ENCODE measurements around the gene KISS1.

KISS1 gene

GRCh38 chr1:204206121-204206520, 9.8 kb upstream of the KISS1 start:
- TF ChIP-seq USF1 (IDR thresholded peaks at IDR 0.05) (no peak), TEAD4 (IDR thresholded peaks at IDR 0.05) (no peak), NFIC (IDR thresholded peaks at IDR 0.05) (no peak), TAF1 (IDR thresholded peaks at IDR 0.05; ENCODE audit: low read depth) (no peak), FOXM1 (IDR thresholded peaks at IDR 0.05; ENCODE audit: borderline replicate concordance, low read depth) (no peak), YY1 (IDR thresholded peaks at IDR 0.05; ENCODE audit: low read depth) (no peak)

GRCh38 chr1:204205486-204205885, 9.2 kb upstream of the KISS1 start:
- no peak for TF ChIP-seq FOXM1 (IDR thresholded peaks at IDR 0.05; ENCODE audit: borderline replicate concordance, low read depth)
- no peak for TF ChIP-seq CREB1 (IDR thresholded peaks at IDR 0.05; ENCODE audit: low read depth)
- no peak for TF ChIP-seq TCF12 (IDR thresholded peaks at IDR 0.05; ENCODE audit: low read depth)
- no peak for TF ChIP-seq TAF1 (IDR thresholded peaks at IDR 0.05; ENCODE audit: low read depth)
- no peak for TF ChIP-seq EGR1 (IDR thresholded peaks at IDR 0.05)
- no peak for TF ChIP-seq USF1 (IDR thresholded peaks at IDR 0.05)
- TF ChIP-seq CEBPB (IDR thresholded peaks at IDR 0.05): no peak
- TF ChIP-seq NFIC (IDR thresholded peaks at IDR 0.05): no peak
- TF ChIP-seq ZBTB7A (IDR thresholded peaks at IDR 0.05; ENCODE audit: low read depth): no peak

- TF ChIP-seq CREB1 (IDR thresholded peaks at IDR 0.05; ENCODE audit: low read depth) (no peak), MAX (IDR thresholded peaks at IDR 0.05) (no peak), ZBTB7A (IDR thresholded peaks at IDR 0.05; ENCODE audit: low read depth) (no peak), TEAD4 (IDR thresholded peaks at IDR 0.05) (no peak), CEBPB (IDR thresholded peaks at IDR 0.05) (no peak), EP300 (IDR thresholded peaks at IDR 0.05; ENCODE audit: borderline replicate concordance) (no peak), RAD21 (IDR thresholded peaks at IDR 0.05; ENCODE audit: low read depth) (no peak), REST (IDR thresholded peaks at IDR 0.05; ENCODE audit: low read depth) (no peak), FOXM1 (IDR thresholded peaks at IDR 0.05; ENCODE audit: borderline replicate concordance, low read depth) (no peak), YY1 (IDR thresholded peaks at IDR 0.05; ENCODE audit: low read depth) (no peak), TAF1 (IDR thresholded peaks at IDR 0.05; ENCODE audit: low read depth) (no peak)
Observed at GRCh38 chr1:204204944-204205343, 8.7 kb upstream of the KISS1 start.

GRCh38 chr1:204203206-204203767, 7.0 kb upstream of the KISS1 start:
- TF ChIP-seq YY1 (IDR thresholded peaks at IDR 0.05; ENCODE audit: low read depth): no peak

- TF ChIP-seq CEBPB (IDR thresholded peaks at IDR 0.05) (no peak), CREB1 (IDR thresholded peaks at IDR 0.05; ENCODE audit: low read depth) (no peak), USF1 (IDR thresholded peaks at IDR 0.05) (no peak), TAF1 (IDR thresholded peaks at IDR 0.05; ENCODE audit: low read depth) (no peak), ZBTB7A (IDR thresholded peaks at IDR 0.05; ENCODE audit: low read depth) (no peak), EP300 (IDR thresholded peaks at IDR 0.05; ENCODE audit: borderline replicate concordance) (no peak), TEAD4 (IDR thresholded peaks at IDR 0.05) (no peak), TCF12 (IDR thresholded peaks at IDR 0.05; ENCODE audit: low read depth) (no peak)
Observed at GRCh38 chr1:204202481-204202880, 6.2 kb upstream of the KISS1 start.

- TF ChIP-seq TAF1 (IDR thresholded peaks at IDR 0.05; ENCODE audit: low read depth): no peak
- TF ChIP-seq YY1 (IDR thresholded peaks at IDR 0.05; ENCODE audit: low read depth): no peak
- TF ChIP-seq ZBTB7A (IDR thresholded peaks at IDR 0.05; ENCODE audit: low read depth): no peak
- no peak for TF ChIP-seq TCF12 (IDR thresholded peaks at IDR 0.05; ENCODE audit: low read depth)
- TF ChIP-seq EGR1 (IDR thresholded peaks at IDR 0.05): no peak
- no peak for TF ChIP-seq NFIC (IDR thresholded peaks at IDR 0.05)
- TF ChIP-seq FOXM1 (IDR thresholded peaks at IDR 0.05; ENCODE audit: borderline replicate concordance, low read depth): no peak
- no peak for TF ChIP-seq MAX (IDR thresholded peaks at IDR 0.05)
- TF ChIP-seq CEBPB (IDR thresholded peaks at IDR 0.05): no peak
- no peak for TF ChIP-seq TEAD4 (IDR thresholded peaks at IDR 0.05)
- no peak for TF ChIP-seq USF1 (IDR thresholded peaks at IDR 0.05)
- TF ChIP-seq CREB1 (IDR thresholded peaks at IDR 0.05; ENCODE audit: low read depth): no peak
- TF ChIP-seq RAD21 (IDR thresholded peaks at IDR 0.05; ENCODE audit: low read depth): no peak
- TF ChIP-seq REST (IDR thresholded peaks at IDR 0.05; ENCODE audit: low read depth): no peak
- no peak for TF ChIP-seq EP300 (IDR thresholded peaks at IDR 0.05; ENCODE audit: borderline replicate concordance)
Observed at GRCh38 chr1:204201348-204202040, 5.2 kb upstream of the KISS1 start.
